GM12872 (cell line): Measurements from ENCODE around the gene SSTR4.

Experiments used
- TF ChIP-seq, protein P1 (sequence below): IDR thresholded peaks from 3 replicates; pipeline ENCODE4 v1.5.1; 2011; ENCODE audit warnings: low read depth, mild to moderate bottlenecking, low read length, moderate library complexity; ENCODE audit not compliant: insufficient read depth

SSTR4 gene

DNA sequence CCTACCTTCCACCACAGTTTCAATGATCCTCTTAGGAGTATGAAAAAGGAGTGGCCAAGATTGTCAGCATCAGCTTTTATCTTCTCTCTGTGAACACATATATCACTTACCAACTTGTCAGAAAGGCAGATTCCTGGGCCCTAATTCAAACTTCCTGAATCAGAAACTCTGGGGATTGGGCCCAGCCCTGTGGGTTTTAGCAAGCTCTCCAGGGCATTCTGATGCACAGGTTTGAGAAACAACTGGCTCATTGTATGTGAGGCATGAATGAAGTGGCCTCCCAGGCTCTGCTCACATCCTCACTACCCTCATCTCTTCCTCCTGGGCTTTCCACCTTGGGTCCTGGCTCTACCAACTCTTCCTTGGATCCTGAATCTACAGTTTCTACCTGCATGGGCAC is 27.5 kb downstream of the SSTR4 start:
- TF ChIP-seq, protein P1, sequence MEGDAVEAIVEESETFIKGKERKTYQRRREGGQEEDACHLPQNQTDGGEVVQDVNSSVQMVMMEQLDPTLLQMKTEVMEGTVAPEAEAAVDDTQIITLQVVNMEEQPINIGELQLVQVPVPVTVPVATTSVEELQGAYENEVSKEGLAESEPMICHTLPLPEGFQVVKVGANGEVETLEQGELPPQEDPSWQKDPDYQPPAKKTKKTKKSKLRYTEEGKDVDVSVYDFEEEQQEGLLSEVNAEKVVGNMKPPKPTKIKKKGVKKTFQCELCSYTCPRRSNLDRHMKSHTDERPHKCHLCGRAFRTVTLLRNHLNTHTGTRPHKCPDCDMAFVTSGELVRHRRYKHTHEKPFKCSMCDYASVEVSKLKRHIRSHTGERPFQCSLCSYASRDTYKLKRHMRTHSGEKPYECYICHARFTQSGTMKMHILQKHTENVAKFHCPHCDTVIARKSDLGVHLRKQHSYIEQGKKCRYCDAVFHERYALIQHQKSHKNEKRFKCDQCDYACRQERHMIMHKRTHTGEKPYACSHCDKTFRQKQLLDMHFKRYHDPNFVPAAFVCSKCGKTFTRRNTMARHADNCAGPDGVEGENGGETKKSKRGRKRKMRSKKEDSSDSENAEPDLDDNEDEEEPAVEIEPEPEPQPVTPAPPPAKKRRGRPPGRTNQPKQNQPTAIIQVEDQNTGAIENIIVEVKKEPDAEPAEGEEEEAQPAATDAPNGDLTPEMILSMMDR, result no peak

DNA sequence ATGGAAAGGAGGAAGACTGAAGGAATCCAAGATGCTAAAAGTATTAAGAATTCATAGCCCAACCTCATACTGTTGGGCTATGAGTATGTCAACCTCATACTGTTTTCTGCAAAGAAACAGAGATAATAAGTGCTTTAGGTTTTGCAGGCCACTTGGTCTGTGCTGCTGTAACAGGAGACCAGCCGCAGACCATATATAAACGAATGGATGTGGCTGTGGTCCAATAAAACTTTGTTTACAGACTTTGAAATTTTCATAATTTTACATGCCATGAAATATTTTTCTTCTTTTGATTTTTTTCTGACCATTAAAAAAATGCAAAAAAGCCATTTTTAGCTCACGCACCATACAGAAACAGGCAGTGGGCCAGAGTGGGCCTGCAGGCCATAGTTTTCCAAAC is 28.1 kb downstream of the SSTR4 start:
- TF ChIP-seq, protein P1, result no peak

DNA sequence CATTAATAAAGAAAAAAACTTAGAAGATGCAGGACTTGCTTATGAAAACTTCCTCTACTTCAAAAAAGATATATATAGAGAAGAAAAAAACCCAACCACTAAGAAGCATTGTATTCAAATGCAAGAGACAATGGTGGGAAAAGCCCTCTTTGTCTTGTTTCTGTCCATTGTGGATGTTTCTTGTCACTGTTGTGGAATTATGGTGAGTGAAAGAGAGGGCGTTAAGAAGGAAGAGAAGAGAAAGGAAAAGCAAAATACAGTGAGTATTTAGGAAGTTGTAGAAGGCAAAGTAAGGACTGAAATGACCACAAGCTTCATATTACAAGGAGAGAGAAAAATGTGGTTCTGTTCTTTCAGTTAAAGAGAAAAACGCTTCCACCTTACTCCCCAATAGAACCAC is 28.5 kb downstream of the SSTR4 start:
- TF ChIP-seq, protein P1, result no peak

DNA sequence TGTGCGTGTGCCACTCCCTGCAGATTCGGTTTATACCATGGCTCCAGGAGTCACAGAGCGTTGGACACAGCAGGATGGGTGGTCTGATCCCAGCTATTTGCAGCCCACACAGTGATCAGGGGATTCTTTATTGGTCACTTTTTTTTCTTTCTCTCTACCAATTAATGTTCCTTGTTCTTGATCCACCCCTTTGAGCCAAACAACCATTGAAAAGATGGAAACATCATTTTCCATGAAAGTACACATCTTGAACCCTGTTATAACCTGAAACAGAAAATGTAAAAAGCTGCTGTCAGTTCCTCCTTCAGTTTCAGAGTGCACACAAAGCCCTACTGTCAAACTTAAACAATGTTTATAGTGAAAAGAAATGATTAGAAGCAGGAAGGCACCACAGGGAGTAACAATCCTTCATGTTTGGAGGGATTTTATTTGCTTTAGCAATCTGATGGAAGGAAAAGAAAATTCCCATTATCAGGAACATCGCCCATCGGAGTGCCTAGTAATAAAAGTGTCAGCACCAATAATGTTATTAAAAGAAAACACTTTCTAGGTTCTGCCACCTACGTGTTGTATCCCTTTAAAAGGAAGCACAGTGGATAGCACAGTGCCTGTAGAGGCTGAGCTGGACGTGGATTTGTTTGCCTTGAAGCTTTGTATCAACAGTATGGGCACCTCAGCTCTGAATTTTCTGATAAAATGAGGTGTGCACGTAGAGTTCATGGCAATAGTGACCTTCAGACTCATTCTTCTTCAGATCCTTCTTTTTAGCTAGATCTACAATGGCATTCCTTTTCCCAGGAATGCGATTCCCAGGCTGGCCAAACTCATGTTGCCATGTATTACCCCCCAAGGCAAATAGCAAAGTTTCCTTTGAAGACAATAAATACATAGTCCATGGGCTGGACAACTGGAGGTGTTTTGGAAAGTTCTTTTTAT is 30.4 kb downstream of the SSTR4 start:
- TF ChIP-seq, protein P1, result no peak

DNA sequence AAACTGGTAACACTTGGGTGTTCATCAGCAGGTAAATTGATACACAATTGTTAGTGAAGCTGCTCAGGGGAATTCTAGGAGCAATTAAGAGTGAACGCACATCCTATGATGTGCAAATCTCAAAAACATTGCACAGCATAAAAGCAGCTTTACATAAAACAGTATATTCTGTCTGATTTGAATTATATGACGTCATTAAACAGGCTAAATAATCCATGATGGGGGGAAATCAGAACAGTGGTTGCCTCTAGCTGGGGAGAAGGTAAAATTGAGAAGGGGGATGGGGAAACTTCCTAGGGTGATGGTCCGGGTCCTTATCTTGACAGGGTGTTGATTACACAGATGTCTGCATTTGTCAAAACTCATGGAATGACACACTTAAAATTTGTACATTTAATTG is 31.7 kb downstream of the SSTR4 start:
- TF ChIP-seq, protein P1, result no peak

DNA sequence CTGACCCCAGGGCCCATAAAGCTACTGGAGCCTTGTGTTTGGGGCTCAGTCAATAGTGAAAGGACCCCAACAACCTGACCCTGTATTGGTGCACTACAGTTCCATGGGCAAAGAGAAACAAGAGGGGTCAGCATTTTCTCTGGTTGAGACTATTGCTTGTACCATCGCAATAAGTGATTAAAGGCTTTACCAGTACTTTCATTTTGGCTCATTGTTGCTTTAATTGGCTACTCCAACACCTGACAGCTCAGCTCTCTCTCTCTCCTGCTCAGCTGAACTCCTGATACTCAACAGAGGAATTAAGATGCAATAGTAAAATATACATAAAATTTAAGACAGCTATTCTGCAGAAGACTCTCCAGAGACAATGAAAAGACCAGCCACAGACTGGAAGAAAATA is 33.2 kb downstream of the SSTR4 start:
- TF ChIP-seq, protein P1, result no peak

DNA sequence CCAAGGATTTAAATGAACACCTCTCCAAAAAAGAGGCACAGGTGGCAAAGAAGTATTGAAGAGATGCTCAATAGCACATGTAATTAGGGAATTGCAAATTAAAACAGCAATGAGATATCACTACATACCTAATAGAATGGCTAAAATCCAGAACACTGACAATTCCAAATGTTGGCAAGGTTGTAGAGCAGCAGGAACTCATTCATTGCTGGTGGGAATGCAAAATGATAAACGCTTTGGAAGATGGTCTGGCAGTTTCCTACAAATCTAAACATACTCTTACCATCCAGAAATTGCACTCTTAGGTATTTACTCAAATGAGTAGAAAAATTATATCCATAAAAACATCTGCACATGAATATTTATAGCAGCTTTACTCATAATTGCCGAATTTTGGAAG is 34.0 kb downstream of the SSTR4 start:
- TF ChIP-seq, protein P1, result no peak
